Psoas muscle (tissue), 8 donors: ENCODE data around the gene ASAP2. TPM values are rescaled to one million over a fixed set of nuclear protein-coding genes. Genes with fewer than 3 reads are reported as not detected.

Source experiments
- ATAC-seq, 4 donors: fragments of 200-7000 bp; cut with Tn5 transposase; one replicate each; pipeline ENCODE4 v1.9.1; 2020; ENCODE audit warnings: moderate library complexity in 3 of 4, mild to moderate bottlenecking in 2 of 4
- DNase-seq, 2 donors: peaks; one replicate each; pipeline ENCODE4 v3.0.0-alpha.2; 2020
- H3K27ac ChIP-seq: fragments of 200-600 bp; one replicate; pipeline ENCODE4 v1.8.0; 2022
- H3K27me3 ChIP-seq, 3 donors: fragments of 200-600 bp in 1 of 3; one replicate each; pipeline versions ENCODE4 v1.6.1 to v1.8.0; 2013 to 2022; ENCODE audit warnings: low read length in 2 of 3, mild to moderate bottlenecking in 2 of 3, moderate library complexity in 1 of 3; ENCODE audit not compliant: insufficient read depth in 3 of 3
- H3K36me3 ChIP-seq, 2 donors: fragments of 200-600 bp in 1 of 2; one replicate each; pipeline versions ENCODE4 v1.6.1 to v1.8.0; 2013 to 2022; ENCODE audit warnings: low read depth in 1 of 2, mild to moderate bottlenecking in 1 of 2, moderate library complexity in 1 of 2; ENCODE audit not compliant: insufficient read depth in 1 of 2
- H3K4me1 ChIP-seq: fragments of 200-600 bp; one replicate; pipeline ENCODE4 v1.8.0; 2022
- H3K4me3 ChIP-seq: fragments of 200-600 bp; one replicate; pipeline ENCODE4 v1.8.0; 2022; ENCODE audit warnings: mild to moderate bottlenecking
- H3K9me3 ChIP-seq: fragments of 200-600 bp; one replicate; pipeline ENCODE4 v1.8.0; 2022
- WGBS, 3 donors: extraction: QIAGEN DNeasy Blood & Tissue Kit; methylation state at CpG; one replicate each; pipeline versions ENCODE4 v1.1.6 to v1.1.7; 2013; 5-methylcytosine and 5-hydroxymethylcytosine counted together
- intact Hi-C, 2 donors: fragments of 100-400 bp; cut with DNase I; formaldehyde crosslinking; loops; one replicate each; pipeline versions ENCODE4 v1.11.0 to v1.14.2; 2022
- polyA plus RNA-seq, 3 donors: library from polyadenylated mRNA; stranded (reverse); fragments of 200-250 nt; gene quantifications; one replicate each; pipeline ENCODE4 v1.2.3, GENCODE V29; 2013
- total RNA-seq, 4 donors: library from RNA; stranded (reverse); fragmentation: NEBNext Ultra II Directional in 2 of 4; extraction: Animal tissue kit (Norgen Biotek cat#: 25700) in 2 of 4; gene quantifications; one replicate each; pipeline versions ENCODE4 v1.2.1 to v1.2.4, GENCODE V29; 2021 to 2023
- TF ChIP-seq, protein P1 (sequence below): fragments of 200-600 bp; IDR thresholded peaks from one replicate; pipeline ENCODE4 v1.8.0; 2022; ENCODE audit warnings: antibody characterized with exemption
- donor health status: healthy with polysubstance abuse.
- donor health status: DM: no; HTN: no; CAD: no; lungs with moderate emphysema.
- donor health status: Bipolar disorder and iron deficiency.
- donor health status: healthy.
- donor health status: DM: yes; HTN: yes; CAD: no.
- donor health status: DM: no; HTN: no; CAD: no.
- donor health status: DM: no; HTN: no; CAD: no.
- donor health status: DM: yes; HTN: yes; CAD: no.

Gene ASAP2
- total and polyA plus RNA-seq, 7 donors = 1.6 to 9.0 (median 3.3) TPM

DNA sequence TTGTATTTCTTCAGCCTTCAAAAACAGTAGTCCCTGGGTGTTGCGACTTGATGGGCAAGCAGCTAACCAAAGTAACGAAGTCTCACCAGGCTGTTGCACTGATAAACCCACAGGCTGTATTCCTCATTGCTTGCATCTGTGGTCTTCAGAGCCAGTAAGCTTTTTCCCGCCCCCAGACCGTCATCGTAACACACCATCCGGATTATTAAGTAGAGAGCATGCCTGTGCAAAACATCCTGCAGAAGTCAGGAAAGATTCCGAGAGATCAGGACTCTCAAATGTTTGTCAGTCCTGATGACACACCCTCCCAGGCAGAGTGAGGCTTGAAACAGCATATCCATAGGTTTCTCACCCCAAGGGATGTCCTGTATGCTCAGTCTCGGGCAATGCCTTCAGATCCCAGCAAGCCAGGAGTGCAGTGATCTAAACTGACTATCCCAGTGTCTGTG is 200.8 kb downstream of the ASAP2 start:
- intact Hi-C loops = no loop called here
- DNase-seq = no peak
- WGBS, 3 donors = 77 to 89% (median 88%) methylated on average over 8 of the region's 8 CpGs
- Histone ChIP-seq H3K4me1 (no peaks in the 10 kb centered on the region), H3K27me3 (peaks cover 0 to 3% (median 0%) of the 10 kb centered on the region in 3 donors), H3K27ac (no peak overlapping the region), H3K9me3 (no peaks in the 10 kb centered on the region), H3K4me3 (no peak overlapping the region), H3K36me3 (peaks cover 7 to 87% of the 10 kb centered on the region in 2 donors)
- ATAC-seq = no peak
- TF ChIP-seq, protein P1, sequence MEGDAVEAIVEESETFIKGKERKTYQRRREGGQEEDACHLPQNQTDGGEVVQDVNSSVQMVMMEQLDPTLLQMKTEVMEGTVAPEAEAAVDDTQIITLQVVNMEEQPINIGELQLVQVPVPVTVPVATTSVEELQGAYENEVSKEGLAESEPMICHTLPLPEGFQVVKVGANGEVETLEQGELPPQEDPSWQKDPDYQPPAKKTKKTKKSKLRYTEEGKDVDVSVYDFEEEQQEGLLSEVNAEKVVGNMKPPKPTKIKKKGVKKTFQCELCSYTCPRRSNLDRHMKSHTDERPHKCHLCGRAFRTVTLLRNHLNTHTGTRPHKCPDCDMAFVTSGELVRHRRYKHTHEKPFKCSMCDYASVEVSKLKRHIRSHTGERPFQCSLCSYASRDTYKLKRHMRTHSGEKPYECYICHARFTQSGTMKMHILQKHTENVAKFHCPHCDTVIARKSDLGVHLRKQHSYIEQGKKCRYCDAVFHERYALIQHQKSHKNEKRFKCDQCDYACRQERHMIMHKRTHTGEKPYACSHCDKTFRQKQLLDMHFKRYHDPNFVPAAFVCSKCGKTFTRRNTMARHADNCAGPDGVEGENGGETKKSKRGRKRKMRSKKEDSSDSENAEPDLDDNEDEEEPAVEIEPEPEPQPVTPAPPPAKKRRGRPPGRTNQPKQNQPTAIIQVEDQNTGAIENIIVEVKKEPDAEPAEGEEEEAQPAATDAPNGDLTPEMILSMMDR = no peak

DNA sequence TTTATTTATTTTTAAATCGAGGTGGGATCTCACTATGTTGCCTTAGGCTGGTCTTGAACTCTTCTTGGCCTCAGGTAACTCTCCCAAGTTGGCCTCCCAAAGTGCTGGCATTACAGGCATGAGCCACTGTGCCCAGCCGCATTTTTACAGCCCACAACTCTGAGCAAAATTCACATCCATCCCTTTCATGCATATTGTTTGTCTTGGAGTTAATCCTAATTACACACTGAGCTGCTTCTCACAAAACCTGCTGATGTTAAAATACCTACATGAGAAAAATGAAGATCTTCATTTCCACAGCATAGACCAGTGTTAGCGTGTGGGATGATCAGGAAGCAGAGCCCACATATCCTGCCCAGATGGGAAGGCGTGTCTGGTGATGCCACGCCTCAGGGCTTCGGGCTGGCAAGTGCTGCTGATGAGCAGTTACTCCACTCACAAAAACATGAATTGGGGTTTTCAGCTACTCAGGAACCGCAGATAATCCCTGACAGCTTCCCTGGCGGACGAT is 202.1 kb downstream of the ASAP2 start:
- Histone ChIP-seq H3K4me1 (no peaks in the 10 kb centered on the region), H3K27ac (no peak overlapping the region), H3K27me3 (peaks cover 0 to 3% (median 0%) of the 10 kb centered on the region in 3 donors), H3K4me3 (no peak overlapping the region), H3K36me3 (peaks cover 7 to 89% of the 10 kb centered on the region in 2 donors), H3K9me3 (no peaks in the 10 kb centered on the region)
- no peak for ATAC-seq
- WGBS, 3 donors = 89 to 90% (median 90%) methylated on average over 9 of the region's 9 CpGs
- DNase-seq = no peak
- TF ChIP-seq, protein P1 = no peak
- intact Hi-C loops = no loop called here

DNA sequence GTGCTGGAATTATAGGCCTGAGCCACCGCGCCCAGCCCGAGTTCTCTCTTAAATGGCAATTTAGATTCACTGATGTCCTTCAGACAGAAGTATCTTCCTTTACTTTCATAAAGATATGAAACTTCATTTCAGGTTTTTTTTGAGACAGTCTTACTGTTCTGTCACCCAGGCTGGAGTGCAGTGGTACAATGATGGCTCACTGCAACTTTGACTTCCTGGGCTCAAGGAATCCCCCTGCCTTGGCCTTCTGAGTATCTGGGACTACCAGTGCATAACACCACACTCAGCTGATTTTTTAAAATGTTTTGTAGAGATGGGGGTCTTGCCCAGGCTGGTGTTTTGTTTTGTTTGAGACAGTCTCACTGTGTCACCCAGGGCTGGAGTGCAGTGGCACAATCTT is 203.5 kb downstream of the ASAP2 start:
- Histone ChIP-seq H3K4me1 (no peaks in the 10 kb centered on the region), H3K4me3 (no peak overlapping the region), H3K27ac (no peak overlapping the region), H3K9me3 (no peaks in the 10 kb centered on the region), H3K27me3 (peaks cover 0 to 3% (median 0%) of the 10 kb centered on the region in 3 donors), H3K36me3 (peaks cover 7 to 84% of the 10 kb centered on the region in 2 donors)
- no peak for ATAC-seq
- WGBS, 3 donors = 96 to 100% (median 99%) methylated on average over 3 of the region's 3 CpGs
- intact Hi-C loops = no loop called here
- TF ChIP-seq, protein P1 = no peak
- no peak for DNase-seq

DNA sequence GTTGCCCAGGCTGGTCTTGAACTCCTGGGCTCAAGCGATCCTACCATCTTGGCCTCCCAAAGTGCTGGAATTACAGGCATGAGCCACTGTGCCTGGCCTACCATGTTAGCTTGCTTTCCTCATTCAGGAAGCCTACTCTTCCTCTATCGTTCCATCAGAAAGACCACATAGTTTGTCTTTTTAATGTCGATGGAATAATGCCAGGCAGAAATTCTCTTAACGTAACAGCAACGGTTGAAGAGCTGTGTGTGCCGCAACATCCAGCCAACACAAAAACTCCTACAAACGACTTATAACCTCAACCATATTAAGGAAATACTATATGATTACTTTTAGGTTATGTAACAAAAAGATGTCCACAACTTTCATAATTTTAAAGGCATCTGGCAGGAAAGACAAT is 206.2 kb downstream of the ASAP2 start:
- Histone ChIP-seq H3K4me1 (no peaks in the 10 kb centered on the region), H3K27me3 (peaks cover 0 to 3% (median 0%) of the 10 kb centered on the region in 3 donors), H3K36me3 (peaks cover 7 to 81% of the 10 kb centered on the region in 2 donors), H3K27ac (no peak overlapping the region), H3K9me3 (no peaks in the 10 kb centered on the region), H3K4me3 (no peak overlapping the region)
- TF ChIP-seq, protein P1 = no peak
- DNase-seq (no peak), ATAC-seq (no peak)
- WGBS, 3 donors = 69 to 81% (median 80%) methylated on average over 7 of the region's 7 CpGs
- intact Hi-C loops = no loop called here
